A549 (cell line): ENCODE results near the gene LDLRAD4. TPM values are rescaled to one million over a fixed set of nuclear protein-coding genes. Genes with fewer than 3 reads are reported as not detected.

Experiments
- ATAC-seq, 2 experiments: fragments of 200-7000 bp in 1 of 2; fragments of >200 bp in 1 of 2; cut with Nextera tagmentation in 1 of 2; cut with Tn5 transposase in 1 of 2; 3 replicates each; pipeline versions ENCODE4 v1.8.0 to v1.9.1; 2018 to 2020; ENCODE audit warnings: mild to moderate bottlenecking in 1 of 2, moderate library complexity in 1 of 2
- CTCF ChIA-PET: fragments of 300-600 bp; sonication (Branson Sonifier 250); formaldehyde crosslinking; extraction: SDS; loops from one replicate; lab custom pipeline; 2021; ENCODE audit warnings: antibody characterized with exemption, inconsistent platforms; lab: Yijun Ruan, JAX
- POLR2A ChIA-PET: fragments of 350-600 bp; formaldehyde crosslinking; extraction: SDS; loops from one replicate; lab custom pipeline; 2021; ENCODE audit warnings: antibody characterized with exemption, inconsistent platforms; lab: Yijun Ruan, JAX
- DNase-seq, 2 experiments: peaks; one replicate each; pipeline versions ENCODE4 v3.0.0 to v3.0.0-alpha.2; 2011 to 2016; ENCODE audit warnings: low read depth in 1 of 2, low spot score in 1 of 2
- FAIRE-seq: peaks from 2 replicates; lab custom pipeline; 2011; peaks lifted over from hg19 to GRCh38; lab: Jason Lieb, UNC
- H3K27ac ChIP-seq, 2 experiments: fragments of >200 bp; sonication (Bioruptor Twin); formaldehyde crosslinking; 3 replicates each; pipeline ENCODE4 v1.5.1; 2016 to 2017
- H3K4me1 ChIP-seq: fragments of >200 bp; sonication (Bioruptor Twin); formaldehyde crosslinking; 3 replicates; pipeline ENCODE4 v1.6.1; 2016
- H3K4me2 ChIP-seq: fragments of >200 bp; sonication (Bioruptor Twin); formaldehyde crosslinking; 3 replicates; pipeline ENCODE4 v1.6.1; 2016
- H3K4me3 ChIP-seq: fragments of >200 bp; sonication (Bioruptor Twin); formaldehyde crosslinking; 3 replicates; pipeline ENCODE4 v1.5.1; 2016
- H3K9me3 ChIP-seq: fragments of >200 bp; sonication (Bioruptor Twin); formaldehyde crosslinking; 3 replicates; pipeline ENCODE4 v1.6.1; 2016
- CHD2 ChIP-seq: fragments of 150-350 bp; IDR thresholded peaks from 2 replicates; pipeline ENCODE4 v1.6.1; 2014; ENCODE audit warnings: low read length; ENCODE audit not compliant: partially characterized antibody
- CHD4 ChIP-seq: fragments of 200-600 bp; sonication (generic); IDR thresholded peaks from 2 replicates; pipeline ENCODE4 v1.6.1; 2016; ENCODE audit warnings: antibody characterized with exemption, mild to moderate bottlenecking, borderline replicate concordance
- E2F6 ChIP-seq: IDR thresholded peaks from 2 replicates; pipeline ENCODE4 v1.6.1; 2012; ENCODE audit warnings: low read depth, borderline replicate concordance
- FOSB ChIP-seq: fragments of 250-450 bp; sonication (Bioruptor Pico); IDR thresholded peaks from 2 replicates; pipeline ENCODE4 v1.5.0; 2020; ENCODE audit warnings: mild to moderate bottlenecking, moderate library complexity
- HES2 ChIP-seq: fragments of >200 bp; sonication (Bioruptor Twin); formaldehyde crosslinking; IDR thresholded peaks from 2 replicates; pipeline ENCODE4 v1.6.1; 2016
- HMGXB4 ChIP-seq: fragments of 250-450 bp; sonication (Bioruptor Pico); IDR thresholded peaks from 2 replicates; pipeline ENCODE4 v1.5.0; 2021; ENCODE audit warnings: mild to moderate bottlenecking, moderate library complexity, borderline replicate concordance
- HOXB13 ChIP-seq: fragments of 250-450 bp; sonication (Bioruptor Pico); IDR thresholded peaks from 2 replicates; pipeline ENCODE4 v1.5.0; 2020; ENCODE audit warnings: low read depth, mild to moderate bottlenecking, moderate library complexity
- HOXB5 ChIP-seq: fragments of 250-450 bp; sonication (Bioruptor Pico); IDR thresholded peaks from 2 replicates; pipeline ENCODE4 v1.5.0; 2020; ENCODE audit warnings: mild to moderate bottlenecking, moderate library complexity
- JUN ChIP-seq, 2 experiments: fragments of >200 bp; sonication (Bioruptor Twin); formaldehyde crosslinking; IDR thresholded peaks; 2 replicates in 1 of 2; 3 replicates in 1 of 2; pipeline ENCODE4 v1.6.1; 2016 to 2017
- MAFK ChIP-seq: fragments of 450-650 bp; IDR thresholded peaks from 2 replicates; pipeline ENCODE4 v1.6.1; 2014; ENCODE audit not compliant: partially characterized antibody
- MAZ ChIP-seq: fragments of 150-350 bp; IDR thresholded peaks from 2 replicates; pipeline ENCODE4 v1.6.1; 2014; ENCODE audit warnings: antibody characterized with exemption, low read depth, low read length, borderline replicate concordance
- NPAS2 ChIP-seq: fragments of 250-450 bp; sonication (Bioruptor Pico); IDR thresholded peaks from 2 replicates; pipeline ENCODE4 v1.8.0; 2022; ENCODE audit warnings: mild to moderate bottlenecking, moderate library complexity, borderline replicate concordance
- PBX3 ChIP-seq: IDR thresholded peaks from 2 replicates; pipeline ENCODE4 v1.6.1; 2012
- POLR2AphosphoS2 ChIP-seq: conservative IDR thresholded peaks from 2 replicates; pipeline ENCODE4 v1.6.1; 2012; ENCODE audit warnings: low read length, improper control_type of control experiment, inconsistent platforms
- RNF2 ChIP-seq: fragments of 200-600 bp; sonication (generic); IDR thresholded peaks from 2 replicates; pipeline ENCODE4 v1.6.1; 2016; ENCODE audit warnings: low read depth, mild to moderate bottlenecking, antibody characterized with exemption, moderate library complexity, borderline replicate concordance
- SMC3 ChIP-seq: fragments of >200 bp; sonication (Bioruptor Twin); formaldehyde crosslinking; IDR thresholded peaks from 3 replicates; pipeline ENCODE4 v1.6.1; 2018; ENCODE audit warnings: inconsistent platforms
- TFCP2L1 ChIP-seq: fragments of 250-450 bp; sonication (Bioruptor Pico); IDR thresholded peaks from 2 replicates; pipeline ENCODE4 v1.5.0; 2021; ENCODE audit warnings: mild to moderate bottlenecking
- TP53 ChIP-seq: fragments of 250-450 bp; sonication (Bioruptor Pico); IDR thresholded peaks from 2 replicates; pipeline ENCODE4 v1.5.0; 2021; ENCODE audit warnings: mild to moderate bottlenecking, moderate library complexity
- ZSCAN20 ChIP-seq: fragments of 250-450 bp; sonication (Bioruptor Pico); IDR thresholded peaks from 2 replicates; pipeline ENCODE4 v1.8.0; 2022; ENCODE audit warnings: mild to moderate bottlenecking, moderate library complexity
- WGBS: methylation state at CpG from one replicate; pipeline ENCODE4 v1.1.6; 2017; ENCODE audit errors: missing lambda C conversion rate; 5-methylcytosine and 5-hydroxymethylcytosine counted together
- polyA plus RNA-seq, 4 experiments: library from polyadenylated mRNA; depleted of rRNA in 3 of 4; stranded (reverse); fragments of >200 nt; fragmentation: RNase III in 1 of 4; extraction: RNeasy Plus Mini Kit Qiagen cat#74134 plus additional on column Dnase treatment in 1 of 4; gene quantifications; 2 replicates in 3 of 4; 3 replicates in 1 of 4; pipeline ENCODE4 v1.2.3, GENCODE V29; 2011 to 2017

Gene LDLRAD4
- polyA plus RNA-seq, 2 of the 4 experiments (the other 2 are of a cell fraction): 5.2 to 7.6 TPM

GRCh38 chr18:13286456-13287125 is 68.0 kb downstream of the LDLRAD4 start:
- H3K27ac ChIP-seq: no peak overlapping the region
- H3K4me3 ChIP-seq: no peak overlapping the region
- no peaks in the 10 kb centered on the region for H3K9me3 ChIP-seq
- ChIA-PET POLR2A (no interaction called here), CTCF (no interaction called here)
- no peak for DNase-seq
- no peaks in the 10 kb centered on the region for H3K4me1 ChIP-seq
- TF ChIP-seq MAFK: no peak
- no peak for TF ChIP-seq HMGXB4
- no peak for TF ChIP-seq FOSB (CRISPR knock-in tag)
- no peak for TF ChIP-seq POLR2AphosphoS2
- no peak for TF ChIP-seq MAZ
- no peak for TF ChIP-seq ZSCAN20
- no peak for TF ChIP-seq RNF2
- TF ChIP-seq TP53 (CRISPR knock-in tag): no peak
- no peak for TF ChIP-seq TFCP2L1 (CRISPR knock-in tag)
- TF ChIP-seq JUN (IDR thresholded peaks at IDR 0.05): no peak
- FAIRE-seq: no peak
- no peak for ATAC-seq
- 87% methylated on average over 13 of the region's 14 CpGs for WGBS
- H3K4me2 ChIP-seq: no peak overlapping the region

- Histone ChIP-seq H3K4me3 (no peak overlapping the region), H3K4me2 (no peak overlapping the region), H3K4me1 (no peaks in the 10 kb centered on the region), H3K27ac (no peak overlapping the region), H3K9me3 (no peaks in the 10 kb centered on the region)
- FAIRE-seq (no peak), DNase-seq (no peak), ATAC-seq (no peak)
- ChIA-PET POLR2A (no interaction called here), CTCF (interaction anchor here (2.4 kb wide), 1 partner anchor 11 kb away, joined by 5 read pairs; no protein-coding TSS in a partner anchor)
- WGBS: 83% methylated on average over 6 of the region's 6 CpGs
- no peak for TF ChIP-seq CHD2
- no peak for TF ChIP-seq HES2
- TF ChIP-seq MAFK: no peak
- no peak for TF ChIP-seq SMC3
- TF ChIP-seq HOXB13 (CRISPR knock-in tag): no peak
- TF ChIP-seq E2F6: no peak
- TF ChIP-seq PBX3: no peak
- TF ChIP-seq NPAS2: no peak
- no peak for TF ChIP-seq HOXB5 (CRISPR knock-in tag)
- no peak for TF ChIP-seq CHD4
Observed at GRCh38 chr18:13287372-13287771, 68.8 kb downstream of the LDLRAD4 start.
